ENCODE data around the gene LGI1.
A peak's percentile ranks its signal among the peaks of the same experiment; 100 is the strongest.

DNA sequence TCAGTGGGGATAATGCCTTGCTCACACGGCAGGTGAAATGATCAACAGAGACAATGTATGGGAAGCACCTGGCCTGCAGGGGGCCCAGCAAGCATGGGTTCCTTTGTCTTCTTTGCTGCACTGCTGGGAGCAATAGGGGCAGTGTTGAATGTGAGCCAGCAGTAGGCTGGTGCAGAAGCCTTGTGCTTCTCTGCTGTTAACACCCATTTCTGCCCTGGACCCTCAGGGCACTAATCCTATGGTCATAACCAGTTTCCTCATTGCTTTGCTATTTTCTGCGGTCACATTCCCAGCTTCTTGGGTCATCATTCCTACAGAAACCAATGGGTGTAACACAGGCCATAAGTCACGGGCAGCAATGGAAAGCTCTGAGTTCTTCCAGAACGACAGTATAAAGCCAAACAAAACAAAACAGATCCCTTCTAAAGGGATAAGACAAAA lies 10.9 kb upstream of the LGI1 start:
- TF ChIP-seq, protein P1, sequence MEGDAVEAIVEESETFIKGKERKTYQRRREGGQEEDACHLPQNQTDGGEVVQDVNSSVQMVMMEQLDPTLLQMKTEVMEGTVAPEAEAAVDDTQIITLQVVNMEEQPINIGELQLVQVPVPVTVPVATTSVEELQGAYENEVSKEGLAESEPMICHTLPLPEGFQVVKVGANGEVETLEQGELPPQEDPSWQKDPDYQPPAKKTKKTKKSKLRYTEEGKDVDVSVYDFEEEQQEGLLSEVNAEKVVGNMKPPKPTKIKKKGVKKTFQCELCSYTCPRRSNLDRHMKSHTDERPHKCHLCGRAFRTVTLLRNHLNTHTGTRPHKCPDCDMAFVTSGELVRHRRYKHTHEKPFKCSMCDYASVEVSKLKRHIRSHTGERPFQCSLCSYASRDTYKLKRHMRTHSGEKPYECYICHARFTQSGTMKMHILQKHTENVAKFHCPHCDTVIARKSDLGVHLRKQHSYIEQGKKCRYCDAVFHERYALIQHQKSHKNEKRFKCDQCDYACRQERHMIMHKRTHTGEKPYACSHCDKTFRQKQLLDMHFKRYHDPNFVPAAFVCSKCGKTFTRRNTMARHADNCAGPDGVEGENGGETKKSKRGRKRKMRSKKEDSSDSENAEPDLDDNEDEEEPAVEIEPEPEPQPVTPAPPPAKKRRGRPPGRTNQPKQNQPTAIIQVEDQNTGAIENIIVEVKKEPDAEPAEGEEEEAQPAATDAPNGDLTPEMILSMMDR (IDR thresholded peaks at IDR 0.05) = no peak
- TF ChIP-seq POLR2AphosphoS5 (IDR thresholded peaks at IDR 0.05) = peak in 1 of 3 donors; percentile 43

All from breast epithelium (tissue), 3 donors.